WTC11 (cell line): Measurements from ENCODE around the gene ZNF763.

Experiments
- SP1 ChIP-seq: sonication (generic); formaldehyde crosslinking; conservative IDR thresholded peaks from 2 replicates; pipeline ENCODE4 v1.8.1; 2022; ENCODE audit warnings: missing genetic modification reagents
- TF ChIP-seq, protein P1 (sequence below): sonication (generic); formaldehyde crosslinking; IDR thresholded peaks from 2 replicates; pipeline ENCODE4 v1.8.1; 2022; ENCODE audit warnings: mild to moderate bottlenecking, moderate library complexity, missing genetic modification reagents
- TF ChIP-seq, protein P2 (sequence below): fragments of 200-600 bp; IDR thresholded peaks from 2 replicates; pipeline ENCODE4 v1.8.0; 2022; ENCODE audit warnings: antibody characterized with exemption
- TF ChIP-seq, protein P3 (sequence below): sonication (generic); formaldehyde crosslinking; conservative IDR thresholded peaks from 2 replicates; pipeline ENCODE4 v1.8.1; 2022; ENCODE audit warnings: mild to moderate bottlenecking, missing genetic modification reagents

DNA sequence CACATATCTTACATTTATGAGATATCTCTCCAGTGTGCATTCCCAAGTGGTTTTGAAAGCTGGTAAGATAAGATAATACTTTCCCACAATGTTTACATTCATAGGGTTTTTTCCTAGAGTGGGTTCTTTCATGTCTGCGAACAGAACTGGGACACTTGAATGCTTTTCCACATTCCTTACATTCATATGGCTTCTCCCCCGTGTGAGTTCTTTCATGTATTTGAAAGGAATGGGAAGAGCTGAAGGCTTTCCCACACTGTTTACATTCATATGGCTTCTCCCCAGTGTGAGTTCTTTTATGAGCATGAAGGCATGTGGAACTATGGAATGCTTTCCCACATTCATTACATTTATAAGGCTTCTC is 50.9 kb downstream of the ZNF763 start:
- TF ChIP-seq, protein P1, sequence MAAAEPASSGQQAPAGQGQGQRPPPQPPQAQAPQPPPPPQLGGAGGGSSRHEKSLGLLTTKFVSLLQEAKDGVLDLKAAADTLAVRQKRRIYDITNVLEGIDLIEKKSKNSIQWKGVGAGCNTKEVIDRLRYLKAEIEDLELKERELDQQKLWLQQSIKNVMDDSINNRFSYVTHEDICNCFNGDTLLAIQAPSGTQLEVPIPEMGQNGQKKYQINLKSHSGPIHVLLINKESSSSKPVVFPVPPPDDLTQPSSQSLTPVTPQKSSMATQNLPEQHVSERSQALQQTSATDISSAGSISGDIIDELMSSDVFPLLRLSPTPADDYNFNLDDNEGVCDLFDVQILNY (CRISPR knock-in tag) = no peak
- TF ChIP-seq, protein P2, sequence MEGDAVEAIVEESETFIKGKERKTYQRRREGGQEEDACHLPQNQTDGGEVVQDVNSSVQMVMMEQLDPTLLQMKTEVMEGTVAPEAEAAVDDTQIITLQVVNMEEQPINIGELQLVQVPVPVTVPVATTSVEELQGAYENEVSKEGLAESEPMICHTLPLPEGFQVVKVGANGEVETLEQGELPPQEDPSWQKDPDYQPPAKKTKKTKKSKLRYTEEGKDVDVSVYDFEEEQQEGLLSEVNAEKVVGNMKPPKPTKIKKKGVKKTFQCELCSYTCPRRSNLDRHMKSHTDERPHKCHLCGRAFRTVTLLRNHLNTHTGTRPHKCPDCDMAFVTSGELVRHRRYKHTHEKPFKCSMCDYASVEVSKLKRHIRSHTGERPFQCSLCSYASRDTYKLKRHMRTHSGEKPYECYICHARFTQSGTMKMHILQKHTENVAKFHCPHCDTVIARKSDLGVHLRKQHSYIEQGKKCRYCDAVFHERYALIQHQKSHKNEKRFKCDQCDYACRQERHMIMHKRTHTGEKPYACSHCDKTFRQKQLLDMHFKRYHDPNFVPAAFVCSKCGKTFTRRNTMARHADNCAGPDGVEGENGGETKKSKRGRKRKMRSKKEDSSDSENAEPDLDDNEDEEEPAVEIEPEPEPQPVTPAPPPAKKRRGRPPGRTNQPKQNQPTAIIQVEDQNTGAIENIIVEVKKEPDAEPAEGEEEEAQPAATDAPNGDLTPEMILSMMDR = no peak
- TF ChIP-seq SP1 (CRISPR knock-in tag) = no peak
- TF ChIP-seq, protein P3, sequence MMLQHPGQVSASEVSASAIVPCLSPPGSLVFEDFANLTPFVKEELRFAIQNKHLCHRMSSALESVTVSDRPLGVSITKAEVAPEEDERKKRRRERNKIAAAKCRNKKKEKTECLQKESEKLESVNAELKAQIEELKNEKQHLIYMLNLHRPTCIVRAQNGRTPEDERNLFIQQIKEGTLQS (CRISPR knock-in tag) = no peak
